Activated CD8-positive, alpha-beta T cell treated with anti-CD3 and anti-CD28 coated beads for 36 hours (primary cell): ENCODE data around the gene EEF1A2. TPM values are rescaled to one million over a fixed set of nuclear protein-coding genes. Genes with fewer than 3 reads are reported as not detected.

Experiments used
- ATAC-seq: fragments of 200-7000 bp; cut with Tn5 transposase; one replicate; pipeline ENCODE4 v1.10.0; 2021; ENCODE audit warnings: mild to moderate bottlenecking, moderate library complexity
- CTCF ChIA-PET: fragments of 350-600 bp; sonication (Branson Sonifier 250); formaldehyde crosslinking; loops from one replicate; lab custom pipeline; 2021; ENCODE audit warnings: antibody characterized with exemption; lab: Charles Lee
- POLR2A ChIA-PET: fragments of 350-600 bp; sonication (Branson Sonifier 250); formaldehyde crosslinking; loops from one replicate; lab custom pipeline; 2021; ENCODE audit warnings: antibody characterized with exemption; lab: Charles Lee
- DNase-seq: peaks from one replicate; pipeline ENCODE4 v3.0.0-alpha.2; 2020
- H3K27ac Mint-ChIP-seq: one replicate; pipeline ENCODE4 v1.8.0; 2021; ENCODE audit warnings: mild to moderate bottlenecking, mixed read lengths
- H3K27me3 Mint-ChIP-seq: one replicate; pipeline ENCODE4 v1.8.0; 2021; ENCODE audit warnings: mixed read lengths
- H3K36me3 Mint-ChIP-seq: one replicate; pipeline ENCODE4 v1.8.0; 2021; ENCODE audit warnings: low read depth, mixed read lengths
- H3K4me1 Mint-ChIP-seq: one replicate; pipeline ENCODE4 v1.8.0; 2021; ENCODE audit warnings: low read depth, mixed read lengths
- H3K4me3 Mint-ChIP-seq: one replicate; pipeline ENCODE4 v1.8.0; 2021; ENCODE audit warnings: mild to moderate bottlenecking, moderate library complexity, mixed read lengths
- H3K9me3 Mint-ChIP-seq: one replicate; pipeline ENCODE4 v1.8.0; 2021; ENCODE audit warnings: mixed read lengths
- CTCF ChIP-seq: fragments of 200-600 bp; IDR thresholded peaks from one replicate; pipeline ENCODE4 v1.8.0; 2022; ENCODE audit warnings: antibody characterized with exemption, mild to moderate bottlenecking
- intact Hi-C: fragments of 100-400 bp; cut with micrococcal nuclease; formaldehyde crosslinking; loops from one replicate; pipeline ENCODE4 v1.10.0; 2022
- total RNA-seq, 2 experiments: library from RNA; stranded (reverse); gene quantifications; one replicate each; pipeline ENCODE4 v1.2.3, GENCODE V29; 2021

The EEF1A2 gene
- total RNA-seq, 2 experiments from 2014 or later, result 1.4 to 2.2 TPM

- intact Hi-C loops, result no loop called here
- Mint-ChIP-seq H3K27ac (no peak overlapping the region), H3K27me3 (peaks cover 6% of the 10 kb centered on the region), H3K36me3 (no peaks in the 10 kb centered on the region), H3K4me1 (peaks cover 25% of the 10 kb centered on the region), H3K4me3 (no peak overlapping the region), H3K9me3 (peaks cover 2% of the 10 kb centered on the region)
- ChIA-PET POLR2A (interaction anchor here (0.5 kb wide), 1 partner anchor 77 kb away, joined by 3 read pairs; no protein-coding TSS in a partner anchor), CTCF (no interaction called here)
- no peak for DNase-seq
- no peak for TF ChIP-seq CTCF
- no peak for ATAC-seq
Measured at GRCh38 chr20:63443606-63444395, 55.1 kb downstream of the EEF1A2 start.

GRCh38 chr20:63442100-63442493, 56.8 kb downstream of the EEF1A2 start:
- no peaks in the 10 kb centered on the region for H3K36me3 Mint-ChIP-seq
- peaks cover 25% of the 10 kb centered on the region for H3K4me1 Mint-ChIP-seq
- CTCF ChIA-PET, result interaction anchor here (0.6 to 1.7 kb wide), 9 partner anchors 9 to 97 kb away, joined by 3 to 6 read pairs (median 4); partner anchors contain the start of gene PTK6
- intact Hi-C loops, result no loop called here
- DNase-seq (peak; percentile 87), ATAC-seq (peak; percentile 38)
- peak overlapping the region; percentile 81 for H3K27ac Mint-ChIP-seq
- POLR2A ChIA-PET, result interaction anchor here (1.6 kb wide), 1 partner anchor 79 kb away, joined by 3 read pairs; the partner anchor contains the start of gene PPDPF
- peaks cover 2% of the 10 kb centered on the region for H3K9me3 Mint-ChIP-seq
- peak; percentile 58 for TF ChIP-seq CTCF
- H3K27me3 Mint-ChIP-seq, result peaks cover 4% of the 10 kb centered on the region
- H3K4me3 Mint-ChIP-seq, result peak overlapping the region; percentile 43

- Mint-ChIP-seq H3K4me1 (peaks cover 25% of the 10 kb centered on the region), H3K27ac (peak overlapping the region; percentile 81), H3K36me3 (no peaks in the 10 kb centered on the region), H3K9me3 (peaks cover 2% of the 10 kb centered on the region), H3K27me3 (peaks cover 6% of the 10 kb centered on the region), H3K4me3 (peak overlapping the region; percentile 43)
- POLR2A ChIA-PET, result interaction anchor here (1.6 kb wide), 1 partner anchor 80 kb away, joined by 3 read pairs; the partner anchor contains the start of gene PPDPF
- TF ChIP-seq CTCF, result no peak
- ATAC-seq, result peak; percentile 88
- CTCF ChIA-PET, result interaction anchor here (0.8 to 1.7 kb wide), 8 partner anchors 9 to 97 kb away, joined by 3 to 6 read pairs (median 4); partner anchors contain the start of gene PTK6
- DNase-seq, result peak; percentile 93
- intact Hi-C loops, result no loop called here
Measured at GRCh38 chr20:63441136-63442099, 57.5 kb downstream of the EEF1A2 start.

- Mint-ChIP-seq H3K27ac (no peak overlapping the region), H3K4me3 (no peak overlapping the region), H3K36me3 (no peaks in the 10 kb centered on the region), H3K4me1 (peaks cover 25% of the 10 kb centered on the region), H3K27me3 (peaks cover 10% of the 10 kb centered on the region), H3K9me3 (peaks cover 2% of the 10 kb centered on the region)
- DNase-seq (peak; percentile 34), ATAC-seq (no peak)
- no peak for TF ChIP-seq CTCF
- intact Hi-C loops, result no loop called here
- ChIA-PET POLR2A (no interaction called here), CTCF (interaction anchor here (1.7 kb wide), 1 partner anchor 98 kb away, joined by 3 read pairs; no protein-coding TSS in a partner anchor)
Measured at GRCh38 chr20:63440366-63440955, 58.4 kb downstream of the EEF1A2 start.
